Stimulated activated CD4-positive, alpha-beta T cell treated with anti-CD3 and anti-CD28 coated beads, Interleukin-1b, Interleukin-23, amount 100 ng/mL, for 48 hours (primary cell): ENCODE results near the gene HS3ST5.

ENCODE experiments used
- DNase-seq: peaks from one replicate; pipeline ENCODE4 v3.0.0-alpha.2; 2020

The HS3ST5 gene

DNA sequence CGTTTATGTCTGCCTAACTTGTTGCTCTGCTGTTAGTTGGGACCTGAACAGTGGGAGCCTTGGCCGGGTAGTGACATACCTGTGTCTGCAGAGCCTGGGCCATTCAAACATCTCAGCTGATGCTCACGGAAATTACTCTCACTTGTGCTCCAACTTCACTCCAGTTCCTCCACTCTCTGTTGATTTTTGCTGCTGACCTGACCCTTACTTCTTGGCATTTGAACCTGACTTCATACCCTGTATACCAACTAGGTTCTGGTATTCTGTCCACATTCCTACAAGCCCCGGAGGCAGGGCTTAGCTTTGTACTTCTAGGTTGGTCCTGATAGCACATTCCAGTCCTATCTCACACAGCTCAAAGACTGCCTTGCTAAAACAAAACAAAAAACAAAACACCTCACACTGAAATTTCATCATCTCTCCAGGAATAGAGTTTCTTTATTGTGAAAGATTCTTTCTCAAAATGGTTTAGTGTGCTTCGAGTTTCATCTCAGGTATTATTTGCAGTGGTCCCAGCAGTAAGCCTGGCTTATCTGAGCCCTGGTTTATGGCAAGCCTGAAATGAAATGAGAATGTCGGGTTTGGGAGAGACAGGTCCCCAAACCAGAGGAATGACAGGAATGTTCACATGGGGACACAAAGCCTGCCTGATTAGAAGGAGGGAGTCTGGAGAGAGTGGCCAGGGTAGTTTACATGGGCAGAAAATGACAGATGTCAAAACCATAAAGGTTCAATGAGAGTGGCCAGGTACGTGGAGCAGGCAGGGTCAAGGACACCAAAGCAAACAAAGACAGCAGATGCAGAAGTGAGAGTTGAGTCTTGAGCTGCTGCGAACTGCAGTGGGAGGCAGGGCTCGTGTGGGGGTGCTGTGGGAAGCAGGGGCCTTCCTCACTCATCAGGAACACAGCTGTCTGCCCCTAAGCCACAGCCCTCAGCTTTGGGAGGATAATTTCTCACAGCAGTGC, 197.7 kb downstream of the HS3ST5 start:
- no peak for DNase-seq

DNA sequence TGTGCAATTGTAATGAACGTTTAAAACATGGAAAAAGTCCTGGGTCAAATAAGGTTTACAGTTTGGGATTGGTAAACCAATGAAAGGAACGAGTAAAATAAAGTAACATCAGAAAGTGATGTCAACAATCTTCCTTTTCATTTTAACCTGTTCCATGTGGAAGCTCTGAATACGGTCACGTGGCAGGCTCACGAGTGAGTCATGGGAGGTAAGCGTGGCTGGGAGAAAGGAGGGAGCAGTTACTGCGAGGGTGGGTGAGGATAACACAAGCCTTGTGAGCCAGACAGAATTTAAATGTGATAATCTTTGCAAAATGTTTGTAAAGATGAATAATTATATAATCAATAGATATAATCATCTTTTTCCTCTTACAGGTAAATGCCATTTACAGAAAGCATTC, 200.6 kb downstream of the HS3ST5 start:
- DNase-seq: no peak

DNA sequence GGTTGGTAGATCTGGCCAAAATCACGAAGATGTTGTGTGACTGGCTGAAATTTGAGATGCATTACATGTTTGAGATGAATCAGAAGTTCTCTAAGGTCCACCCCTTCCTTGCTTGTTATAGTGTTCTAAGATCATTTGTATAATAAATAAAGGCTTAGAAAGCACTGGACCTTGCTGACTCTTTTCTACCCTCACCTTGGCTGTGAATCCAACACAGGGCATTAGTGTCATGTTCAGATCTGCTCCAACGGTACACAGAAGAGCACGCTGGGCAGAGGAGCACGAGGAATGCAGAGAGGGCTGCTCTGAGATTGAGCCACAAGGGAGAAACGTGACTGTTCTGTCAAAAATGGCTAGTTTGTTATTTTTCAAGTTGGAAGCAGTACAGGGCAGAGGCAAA, 202.4 kb downstream of the HS3ST5 start:
- no peak for DNase-seq

DNA sequence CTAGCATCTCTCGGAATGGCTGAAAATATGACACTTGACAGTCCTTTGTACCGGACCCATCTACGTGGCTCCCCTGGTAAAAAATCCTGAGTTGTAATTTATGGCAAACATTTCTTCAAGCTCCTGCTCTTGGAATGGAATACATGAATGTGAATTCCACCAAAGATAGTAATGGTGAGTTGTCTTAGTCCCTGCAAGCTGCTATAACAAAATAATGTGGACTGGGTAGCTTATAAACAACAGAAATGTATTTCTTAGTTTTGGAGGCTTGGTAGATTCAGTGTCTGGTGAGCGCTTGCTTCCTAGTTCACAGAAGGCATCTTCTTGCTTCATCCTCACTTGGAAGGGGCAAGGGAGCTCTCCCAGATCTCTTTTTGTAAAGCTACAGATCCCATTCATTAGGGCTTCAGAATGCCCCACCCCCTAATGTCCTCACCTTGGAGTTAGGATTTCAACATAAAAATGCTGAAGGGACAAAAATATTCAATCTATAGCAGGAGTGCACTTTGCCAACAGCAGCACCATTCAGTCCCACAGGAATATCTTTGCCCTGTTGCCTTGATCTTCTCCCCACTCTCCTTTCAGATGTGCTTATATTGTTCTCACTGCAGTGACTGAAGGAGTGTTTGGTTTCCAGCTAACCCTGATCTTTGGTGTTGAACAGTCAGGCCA, 204.1 kb downstream of the HS3ST5 start:
- DNase-seq: no peak

DNA sequence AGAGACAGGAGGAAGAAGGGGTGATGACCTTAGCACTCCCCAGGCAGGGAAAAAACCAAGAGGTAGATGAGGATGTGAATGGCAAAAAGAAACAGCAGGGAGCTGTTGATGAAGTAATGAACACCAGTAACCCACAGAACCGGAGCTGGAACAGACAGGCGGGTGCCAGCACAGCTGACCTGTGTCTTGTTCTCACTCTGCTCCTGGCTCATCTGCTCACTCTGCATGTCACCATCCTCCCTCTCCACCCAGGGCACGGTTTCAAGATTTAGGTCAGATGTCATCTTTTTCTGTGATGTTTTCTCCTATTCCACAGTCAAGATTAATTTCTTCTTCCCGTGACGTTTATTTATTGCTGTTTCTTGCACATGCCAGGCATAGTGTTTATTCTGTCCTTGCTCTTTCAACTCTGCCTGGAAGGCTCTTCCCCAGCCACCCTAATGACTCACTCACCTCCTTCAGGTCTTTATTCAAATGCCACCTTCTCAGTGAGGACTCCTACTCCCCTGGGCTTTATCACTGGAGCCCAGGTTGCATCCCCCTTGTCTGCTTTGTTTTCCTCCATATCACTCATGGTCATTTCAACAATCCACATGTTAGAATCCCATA, 207.4 kb downstream of the HS3ST5 start:
- DNase-seq: no peak

DNA sequence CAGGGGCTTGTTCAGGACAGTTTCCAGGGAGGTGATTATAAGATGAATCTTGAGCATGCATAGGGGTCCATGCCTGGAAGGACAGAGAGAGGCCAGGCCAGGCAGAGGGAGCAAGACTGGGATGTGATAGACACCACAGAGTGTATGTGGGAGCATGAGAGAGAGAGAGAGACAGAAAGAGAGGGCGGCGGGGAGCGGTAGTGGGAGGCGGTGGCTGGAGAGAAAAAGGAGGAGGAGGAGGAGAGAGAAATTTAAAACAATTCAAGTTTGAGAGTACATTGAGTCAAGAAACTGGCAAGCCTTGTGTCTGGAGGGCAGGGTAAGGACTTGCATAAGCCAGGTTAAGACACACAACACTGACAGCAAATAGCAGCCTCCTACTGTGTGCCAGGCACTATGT, 209.0 kb downstream of the HS3ST5 start:
- no peak for DNase-seq

DNA sequence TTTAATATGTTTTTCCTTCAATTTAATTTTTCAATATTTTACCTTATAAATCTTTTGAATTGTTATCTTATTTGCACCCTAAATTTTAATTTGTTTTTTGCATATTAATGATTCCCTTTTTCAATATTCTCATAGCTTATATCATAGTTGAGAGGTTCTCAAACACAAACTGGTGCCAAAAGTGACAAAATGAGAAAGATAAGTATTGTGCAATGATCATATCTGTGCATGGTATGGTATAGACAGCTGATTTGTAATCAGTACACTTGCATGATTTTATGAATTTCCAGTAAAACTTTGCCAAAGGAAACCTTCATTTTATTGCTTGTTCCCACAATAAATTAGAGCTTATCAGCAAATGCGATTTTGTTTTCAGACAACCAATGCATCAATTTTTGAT, 210.9 kb downstream of the HS3ST5 start:
- no peak for DNase-seq

DNA sequence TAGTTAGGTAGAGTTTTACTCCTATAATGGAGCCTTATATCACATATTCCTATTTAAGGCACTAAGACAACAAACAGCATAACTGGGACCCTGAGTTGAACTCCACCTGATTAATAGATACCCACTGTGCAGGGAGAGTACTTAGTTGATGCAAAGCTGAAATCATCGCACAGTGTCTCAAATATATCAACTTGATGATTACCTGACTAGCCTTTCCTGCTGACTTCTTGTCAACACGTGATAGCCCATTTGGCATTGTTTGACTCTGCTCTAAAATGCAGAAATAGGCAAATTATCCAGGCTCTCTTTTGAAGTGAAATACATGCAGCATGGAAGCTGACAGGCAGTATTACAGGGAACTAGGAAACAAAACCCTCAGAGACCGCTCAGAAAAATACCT, 217.2 kb downstream of the HS3ST5 start:
- no peak for DNase-seq

DNA sequence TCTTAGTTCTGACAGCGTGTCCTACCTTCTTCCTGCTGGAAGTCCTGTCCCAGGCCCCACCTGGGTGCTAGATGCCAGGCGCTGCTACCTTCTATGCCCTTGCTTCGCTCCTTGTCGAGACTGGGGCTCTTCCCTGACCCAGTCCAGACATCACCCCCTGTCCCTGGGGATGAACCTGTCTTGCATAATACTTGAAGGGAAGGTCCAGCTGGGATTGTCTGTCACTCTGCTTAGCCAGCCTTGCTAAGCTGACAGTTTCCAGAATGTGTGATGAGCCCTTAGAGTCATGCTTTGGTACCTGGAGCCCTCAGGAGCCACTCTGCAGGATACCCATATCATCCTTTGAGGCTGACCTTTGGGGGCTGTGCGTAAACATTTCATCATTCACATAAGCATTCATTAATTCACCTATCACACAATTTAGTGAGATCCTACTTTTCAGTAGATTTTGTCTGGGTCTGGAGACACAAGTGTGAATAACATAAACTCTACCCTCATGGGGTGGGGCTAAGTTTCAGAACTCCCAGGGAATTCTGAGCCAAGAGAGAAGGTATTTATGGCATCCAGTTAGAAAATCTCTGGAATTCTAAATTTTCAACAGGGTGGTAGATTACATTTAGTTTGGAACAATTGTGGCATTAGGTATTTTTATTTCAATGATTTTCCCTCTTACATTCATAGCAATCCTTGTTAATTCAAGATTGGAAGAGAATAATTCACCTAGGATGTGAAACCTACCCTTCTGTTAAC, 220.7 kb downstream of the HS3ST5 start:
- DNase-seq: no peak

DNA sequence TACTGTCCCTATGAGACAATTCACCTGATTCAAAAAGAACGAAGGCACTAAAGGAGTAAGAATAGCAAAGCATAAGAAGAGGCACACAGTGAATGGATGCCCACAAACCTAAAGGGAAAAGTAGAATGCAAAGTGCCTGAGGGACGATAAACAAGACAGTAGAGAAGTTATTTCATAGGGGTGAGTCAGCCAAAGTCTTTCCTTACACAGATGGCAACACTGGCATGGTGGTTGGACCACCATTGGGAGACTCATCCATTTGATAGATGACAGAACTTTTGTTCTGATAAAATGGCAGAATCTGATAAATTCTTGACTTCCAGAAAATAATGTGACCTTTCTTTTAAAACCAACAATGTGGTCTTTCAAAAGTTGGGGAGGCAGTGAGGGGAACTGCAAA, 223.8 kb downstream of the HS3ST5 start:
- no peak for DNase-seq

DNA sequence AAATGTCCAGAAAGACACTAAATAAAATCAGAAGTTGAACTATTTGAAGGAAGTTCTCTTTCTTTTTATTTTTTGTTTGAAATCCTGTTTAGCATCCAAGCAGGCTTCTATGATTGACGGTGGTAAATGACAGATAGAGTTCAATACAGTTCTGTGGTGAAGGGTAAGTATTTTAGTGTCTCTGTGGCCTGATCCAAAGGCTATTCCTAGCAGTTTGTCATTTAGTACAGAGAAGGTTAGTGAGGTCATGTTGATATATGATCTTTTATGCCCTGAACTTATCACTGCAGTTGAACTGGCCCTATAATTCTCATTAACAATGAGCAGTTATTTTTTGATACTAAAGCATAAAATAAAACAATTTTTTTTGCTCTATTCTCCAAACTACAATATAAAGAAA, 227.2 kb downstream of the HS3ST5 start:
- DNase-seq: no peak

DNA sequence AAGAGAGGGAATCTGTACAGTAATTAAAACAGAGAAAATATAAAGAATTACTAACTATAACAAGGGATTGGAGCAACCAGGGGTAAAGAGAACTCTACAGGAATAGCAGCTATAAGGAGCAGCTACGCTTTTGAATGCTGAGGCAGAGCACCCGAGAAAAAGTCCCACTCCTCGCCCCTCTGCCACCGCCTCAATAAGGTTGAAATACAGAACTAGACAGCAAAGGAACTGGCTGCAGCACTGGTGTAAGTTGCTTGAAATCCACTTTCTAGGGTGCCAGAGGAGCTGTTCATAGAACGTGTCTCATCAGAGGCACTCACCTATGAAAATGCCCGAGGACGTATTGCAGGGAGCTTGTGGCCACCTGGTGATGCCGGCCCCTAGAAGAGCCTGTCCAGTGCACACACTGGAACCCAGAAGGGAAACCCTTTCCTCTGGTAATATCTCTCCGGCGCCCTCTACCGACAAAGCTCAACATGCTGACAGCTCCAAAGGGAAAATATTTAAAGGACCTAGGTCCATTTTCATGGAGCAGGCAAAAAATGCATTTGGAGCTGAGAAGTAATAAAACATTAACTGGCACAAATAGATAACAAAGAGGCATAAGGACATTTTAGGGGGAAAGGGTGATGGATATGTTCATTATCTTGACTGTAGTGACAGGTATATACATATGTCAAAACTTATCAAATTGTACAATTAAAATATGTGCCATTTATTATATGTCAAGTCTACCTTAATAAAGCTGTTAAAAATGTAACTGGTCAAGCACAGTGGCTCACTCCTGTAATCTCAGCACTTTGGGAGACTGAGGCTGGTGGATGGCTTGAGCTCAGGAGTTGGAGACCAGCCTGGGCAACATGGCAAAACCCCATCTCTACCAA, 234.5 kb downstream of the HS3ST5 start:
- DNase-seq: peak; percentile 7

DNA sequence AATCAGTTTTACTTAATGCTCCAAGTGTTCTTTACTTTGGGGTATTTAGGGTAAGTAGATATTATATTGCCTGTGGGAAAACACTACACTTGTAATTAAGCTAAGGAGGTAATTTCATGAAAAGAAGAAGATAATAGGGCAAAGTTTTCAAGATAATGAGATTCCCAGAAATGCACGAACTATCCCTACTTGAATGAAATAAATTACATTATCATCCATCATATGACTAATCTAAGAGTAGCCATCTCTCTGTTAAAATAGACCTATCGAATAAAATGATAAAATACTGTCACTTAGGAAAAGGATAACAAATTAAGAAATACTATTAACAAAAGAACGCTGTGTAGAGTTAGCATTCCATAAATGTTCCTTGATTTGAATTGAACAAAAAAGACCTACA, 236.8 kb downstream of the HS3ST5 start:
- no peak for DNase-seq

DNA sequence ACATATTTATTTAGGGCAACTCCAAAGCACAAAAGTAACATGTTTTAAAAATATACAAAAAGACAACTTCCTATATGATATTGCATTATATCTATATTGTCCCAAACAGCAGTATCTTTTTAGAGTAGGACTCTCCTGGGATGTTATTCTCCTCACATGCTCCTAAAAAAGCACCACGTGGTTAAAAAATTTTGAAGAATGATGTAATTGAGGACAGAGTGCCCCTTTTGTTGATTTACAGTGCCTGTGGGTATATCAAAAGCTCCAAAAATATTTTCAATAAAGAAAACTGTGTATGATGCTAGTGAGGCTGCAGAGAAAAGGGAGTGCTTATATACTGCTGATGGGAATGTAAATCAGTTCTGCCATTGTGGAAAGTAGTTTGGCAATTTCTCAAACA, 241.6 kb downstream of the HS3ST5 start:
- no peak for DNase-seq

DNA sequence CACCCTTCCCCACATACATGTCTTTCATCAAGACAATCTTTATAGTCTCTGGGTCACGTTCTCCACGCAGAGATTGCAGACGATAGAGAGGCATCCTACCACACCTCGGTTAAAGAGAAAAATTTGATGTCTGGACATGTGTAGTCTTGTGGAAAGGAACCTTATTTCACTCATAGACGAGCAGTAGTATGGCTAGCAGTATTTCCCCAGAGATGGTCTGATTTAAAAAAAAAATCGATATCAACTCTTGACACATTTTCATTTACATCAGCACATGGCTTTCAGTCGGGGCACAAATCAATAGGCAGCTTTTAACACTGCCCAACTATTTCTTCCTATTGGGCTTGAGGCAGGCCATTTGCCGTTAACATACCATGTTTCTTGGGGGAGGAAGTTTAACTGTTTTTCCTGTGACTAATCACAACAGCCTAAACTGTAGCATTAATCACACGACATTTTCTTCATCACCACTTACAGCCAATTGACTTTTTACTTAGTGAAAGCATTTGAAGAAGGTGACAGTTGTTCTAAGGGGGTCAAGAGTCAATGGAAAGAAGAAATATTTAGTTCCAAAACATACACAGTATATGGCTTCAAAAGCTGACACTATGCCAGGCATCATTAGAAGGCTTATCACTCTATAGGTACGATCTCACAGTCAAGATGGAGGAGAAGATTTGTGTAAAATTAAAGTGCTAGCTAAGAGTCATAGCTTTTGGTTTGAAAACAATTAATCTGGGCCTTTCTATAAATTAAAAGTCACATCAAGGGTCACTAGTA, 242.4 kb downstream of the HS3ST5 start:
- DNase-seq: no peak

DNA sequence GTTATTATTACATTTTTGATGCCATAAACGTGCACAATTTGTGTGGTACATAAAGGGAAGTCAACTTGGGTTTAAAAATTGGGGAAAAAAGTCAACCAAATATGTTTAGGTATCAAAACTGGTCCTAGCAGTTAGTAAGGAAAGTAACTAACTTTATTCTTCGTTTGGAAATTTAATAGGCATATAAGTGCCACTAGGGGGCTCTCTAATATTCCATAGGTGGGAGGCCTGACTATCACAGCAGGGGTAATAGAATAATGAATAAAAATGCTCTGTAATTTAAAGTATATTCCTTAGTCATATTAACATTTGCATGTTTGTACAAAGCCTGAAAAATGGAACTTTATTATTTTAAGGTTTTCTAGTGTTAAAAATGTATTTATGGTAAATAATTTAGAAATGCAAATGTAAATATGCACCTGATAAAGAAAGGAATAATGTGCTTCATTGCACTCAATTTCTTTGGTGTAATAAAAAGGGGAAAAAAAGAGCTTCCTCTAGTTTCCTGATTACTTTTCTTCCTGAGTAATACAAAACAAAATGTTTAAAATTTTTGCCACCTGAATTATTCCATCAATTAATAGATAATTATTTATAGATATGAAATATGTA, 246.2 kb downstream of the HS3ST5 start:
- no peak for DNase-seq

DNA sequence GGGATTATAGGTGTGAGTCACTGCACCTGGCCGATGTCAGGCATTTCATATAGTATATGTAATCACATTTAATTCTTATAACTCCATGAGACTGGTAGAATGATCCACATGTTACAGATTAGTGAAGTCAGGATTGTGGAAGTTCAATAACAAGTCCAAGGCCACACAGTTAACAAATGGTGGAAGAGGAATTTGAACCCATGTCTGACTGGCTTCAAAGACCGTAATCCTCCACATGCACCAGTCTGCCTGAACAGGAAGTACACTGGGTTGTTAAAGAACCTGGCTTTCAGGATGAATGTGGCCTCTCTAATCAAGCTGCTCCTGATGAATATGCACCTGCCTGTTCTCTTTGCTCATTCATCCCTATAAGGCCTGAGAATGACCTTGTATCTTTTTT, 249.9 kb downstream of the HS3ST5 start:
- no peak for DNase-seq

DNA sequence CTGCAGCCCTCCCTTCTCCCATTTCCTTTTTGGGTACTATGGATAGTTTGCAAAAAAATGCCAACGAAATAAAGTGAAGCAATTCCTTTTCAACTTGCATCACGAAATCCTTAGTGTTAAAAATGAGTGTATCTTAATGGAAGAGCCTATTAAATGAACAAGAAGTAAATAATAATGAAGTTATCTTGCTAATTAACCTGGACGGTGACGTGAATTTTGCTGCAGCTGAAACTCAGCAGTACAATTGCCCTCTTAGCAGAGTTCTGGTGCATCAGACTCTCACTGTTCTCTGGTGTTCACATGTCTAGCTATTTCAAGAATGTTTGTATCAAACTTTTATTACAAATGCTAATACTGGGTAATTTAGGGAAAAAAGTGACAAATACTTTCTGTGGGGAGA, 252.2 kb downstream of the HS3ST5 start:
- no peak for DNase-seq

DNA sequence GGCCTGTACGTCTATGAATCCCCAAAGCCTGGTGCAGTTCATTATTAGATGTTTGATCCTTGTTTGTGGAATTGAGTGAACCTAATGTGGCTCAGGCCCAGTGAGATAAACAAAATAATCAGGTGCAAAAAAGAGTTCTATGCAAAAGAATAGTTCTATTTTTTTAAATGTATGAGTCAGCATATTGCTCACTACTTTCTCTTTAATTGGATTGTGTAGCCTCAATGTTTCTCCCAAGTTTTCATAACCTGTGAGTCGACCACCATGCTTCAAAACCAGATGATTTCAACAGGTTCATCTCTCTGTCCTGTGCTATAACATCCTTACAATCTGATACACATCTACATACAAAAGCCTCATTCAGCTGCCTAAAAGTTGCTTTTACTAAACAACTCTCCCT, 255.3 kb downstream of the HS3ST5 start:
- no peak for DNase-seq

DNA sequence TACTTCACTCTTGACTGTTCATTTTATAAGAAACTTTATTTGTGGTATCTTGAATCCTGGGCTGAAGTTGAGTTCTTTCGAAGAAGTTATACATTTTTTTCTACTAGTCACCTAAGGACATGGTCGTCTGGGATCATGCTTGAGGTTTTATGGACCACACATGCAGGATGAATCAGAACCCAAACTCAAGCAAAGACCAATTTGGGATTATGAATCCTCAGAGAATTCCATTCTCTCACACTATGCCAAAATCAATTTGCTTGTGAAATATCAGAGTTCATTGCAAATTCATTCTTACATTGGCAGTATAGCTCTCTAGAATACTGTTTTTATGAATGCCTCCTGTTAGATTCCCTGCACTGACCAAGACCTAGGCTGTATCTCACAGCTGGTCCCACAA, 257.6 kb downstream of the HS3ST5 start:
- DNase-seq: no peak

DNA sequence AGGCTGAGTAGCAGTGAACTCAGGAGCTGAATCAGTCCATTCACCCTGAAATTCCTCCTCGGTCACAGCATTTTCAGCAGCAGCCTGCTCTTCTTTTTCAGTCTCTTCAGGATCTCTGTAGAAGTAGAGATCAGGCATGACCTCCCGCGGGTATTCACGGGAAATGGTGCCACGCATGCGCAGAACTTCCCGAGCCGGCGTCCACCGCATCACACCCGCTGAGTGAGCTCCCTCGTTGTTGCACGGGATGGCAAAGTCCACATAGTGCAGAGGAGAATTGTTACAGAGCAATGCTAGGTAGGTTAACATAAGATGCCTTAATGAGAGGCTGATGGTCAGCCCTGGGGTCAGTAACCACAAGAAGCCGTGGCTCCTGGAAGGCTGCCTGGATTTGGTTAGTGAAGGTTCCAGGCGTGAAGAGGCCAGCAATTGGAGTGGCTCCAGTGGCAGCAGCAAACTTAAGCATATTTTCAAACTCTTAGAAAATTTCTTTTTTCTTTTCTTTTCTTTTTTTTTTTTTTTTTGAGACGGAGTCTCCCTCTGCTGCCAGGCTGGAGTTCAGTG, 258.4 kb downstream of the HS3ST5 start:
- DNase-seq: no peak
